Sciatic nerve (tissue), 2 donors: ENCODE results near the gene SPIN1. TPM values are rescaled to one million over a fixed set of nuclear protein-coding genes. Genes with fewer than 3 reads are reported as not detected.

Source experiments
- ATAC-seq: fragments of 200-7000 bp; cut with Tn5 transposase; one replicate; pipeline ENCODE4 v1.9.1; 2020; ENCODE audit warnings: mild to moderate bottlenecking, moderate library complexity
- DNase-seq: peaks from one replicate; pipeline ENCODE4 v3.0.0-alpha.2; 2020; ENCODE audit warnings: low spot score
- intact Hi-C: fragments of 100-400 bp; cut with DNase I; formaldehyde crosslinking; loops from one replicate; pipeline ENCODE4 v1.14.2; 2022
- total RNA-seq: library from RNA; stranded (reverse); fragmentation: NEBNext Ultra II Directional; extraction: Animal tissue kit (Norgen Biotek cat#: 25700); gene quantifications from one replicate; pipeline ENCODE4 v1.2.1, GENCODE V29; 2021
- donor health status: DM: no; HTN: no; CAD: no.
- donor health status: DM: no; HTN: no; CAD: no.

Gene SPIN1
- total RNA-seq, 1 donor from 2014 or later, result 98.0 TPM

GRCh38 chr9:88387036-88387551, 1.1 kb upstream of the SPIN1 start:
- intact Hi-C loops, result no loop called here
- DNase-seq, result peak; percentile 58

GRCh38 chr9:88387552-88388202, 567 bp upstream of the SPIN1 start:
- ATAC-seq (peak; percentile 81), DNase-seq (peak; percentile 73)
- intact Hi-C loops, result no loop called here

More at GRCh38 chr9:88387036-88387551, 1.1 kb upstream of the SPIN1 start:
- peak; percentile 57 for ATAC-seq

GRCh38 chr9:88388886-88389605, 802 bp downstream of the SPIN1 start:
- intact Hi-C loops, result no loop called here
- ATAC-seq (peak; percentile 50), DNase-seq (peak; percentile 77)

GRCh38 chr9:88390371-88390990, 2.2 kb downstream of the SPIN1 start:
- DNase-seq, result no peak
- no peak for ATAC-seq
- intact Hi-C loops, result no loop called here

- intact Hi-C loops, result no loop called here
- no peak for DNase-seq
Observed at GRCh38 chr9:88391236-88391635, 3.0 kb downstream of the SPIN1 start.

GRCh38 chr9:88391921-88392320, 3.7 kb downstream of the SPIN1 start:
- intact Hi-C loops, result no loop called here
- DNase-seq, result no peak
- no peak for ATAC-seq

More at GRCh38 chr9:88391236-88391635, 3.0 kb downstream of the SPIN1 start:
- ATAC-seq, result no peak

GRCh38 chr9:88392549-88392948, 4.3 kb downstream of the SPIN1 start:
- DNase-seq, result no peak
- no peak for ATAC-seq
- intact Hi-C loops, result no loop called here

- ATAC-seq (no peak), DNase-seq (no peak)
- intact Hi-C loops, result no loop called here
Observed at GRCh38 chr9:88396836-88397577, 8.8 kb downstream of the SPIN1 start.

GRCh38 chr9:88398016-88398415, 9.8 kb downstream of the SPIN1 start:
- intact Hi-C loops, result no loop called here
- DNase-seq, result no peak
- ATAC-seq, result no peak

GRCh38 chr9:88399966-88400365, 11.7 kb downstream of the SPIN1 start:
- intact Hi-C loops, result no loop called here

GRCh38 chr9:88403340-88403739, 15.1 kb downstream of the SPIN1 start:
- ATAC-seq (no peak), DNase-seq (no peak)
- intact Hi-C loops, result no loop called here

More at GRCh38 chr9:88399966-88400365, 11.7 kb downstream of the SPIN1 start:
- DNase-seq (no peak), ATAC-seq (no peak)

GRCh38 chr9:88406051-88406450, 17.8 kb downstream of the SPIN1 start:
- intact Hi-C loops, result no loop called here
- ATAC-seq (no peak), DNase-seq (no peak)

GRCh38 chr9:88411471-88411870, 23.2 kb downstream of the SPIN1 start:
- intact Hi-C loops, result no loop called here
- no peak for ATAC-seq
- no peak for DNase-seq

GRCh38 chr9:88414298-88414697, 26.1 kb downstream of the SPIN1 start:
- ATAC-seq (no peak), DNase-seq (no peak)
- intact Hi-C loops, result no loop called here

- DNase-seq, result no peak
- intact Hi-C loops, result no loop called here
Observed at GRCh38 chr9:88418025-88418424, 29.8 kb downstream of the SPIN1 start.

GRCh38 chr9:88418715-88419540, 30.7 kb downstream of the SPIN1 start:
- no peak for ATAC-seq
- DNase-seq, result no peak
- intact Hi-C loops, result no loop called here

More at GRCh38 chr9:88418025-88418424, 29.8 kb downstream of the SPIN1 start:
- ATAC-seq, result no peak

GRCh38 chr9:88420227-88420626, 32.0 kb downstream of the SPIN1 start:
- intact Hi-C loops, result no loop called here
- ATAC-seq, result peak; percentile 68
- DNase-seq, result no peak

- no peak for ATAC-seq
- no peak for DNase-seq
- intact Hi-C loops, result no loop called here
Observed at GRCh38 chr9:88421348-88421747, 33.1 kb downstream of the SPIN1 start.
